HG03060 (cell line): Measurements from ENCODE around the gene CRYBB1.

ENCODE experiments used
- ATAC-seq: cut with Tn5 transposase; IDR thresholded peaks from one replicate; pipeline ENCODE4 v1.9.1; 2021; ENCODE audit warnings: low read depth, moderate number of reproducible peaks; ENCODE audit not compliant: unreplicated experiment

Gene CRYBB1

DNA sequence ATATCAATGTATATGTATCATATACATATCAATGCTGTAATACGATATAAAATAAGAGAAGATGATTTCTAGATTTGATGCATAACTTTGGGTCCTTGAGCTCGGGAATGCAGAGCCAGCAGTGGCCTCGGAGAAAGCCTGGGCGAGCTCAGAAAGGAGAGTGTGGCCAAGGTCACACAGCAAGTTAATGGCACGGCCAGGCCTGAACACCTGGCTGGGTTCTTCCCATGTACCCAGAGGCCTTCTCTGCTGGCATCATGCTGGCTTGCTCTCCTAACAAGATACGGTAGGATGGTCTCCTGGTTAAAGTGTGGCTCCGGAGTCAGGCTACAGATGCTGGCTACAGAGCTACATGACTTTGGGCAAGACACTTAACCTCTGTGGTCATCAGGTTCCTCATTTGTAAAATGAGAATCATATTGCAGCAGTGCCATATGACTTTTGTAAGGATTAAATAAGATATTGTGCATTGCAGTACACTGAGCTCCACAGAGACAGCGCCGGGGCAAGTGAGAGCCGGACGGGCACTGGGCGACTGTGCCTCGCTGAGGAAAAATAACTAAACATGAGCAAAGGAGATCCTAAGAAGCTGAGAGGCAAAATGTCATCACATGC is 57.8 kb downstream of the CRYBB1 start:
- ATAC-seq: no peak

DNA sequence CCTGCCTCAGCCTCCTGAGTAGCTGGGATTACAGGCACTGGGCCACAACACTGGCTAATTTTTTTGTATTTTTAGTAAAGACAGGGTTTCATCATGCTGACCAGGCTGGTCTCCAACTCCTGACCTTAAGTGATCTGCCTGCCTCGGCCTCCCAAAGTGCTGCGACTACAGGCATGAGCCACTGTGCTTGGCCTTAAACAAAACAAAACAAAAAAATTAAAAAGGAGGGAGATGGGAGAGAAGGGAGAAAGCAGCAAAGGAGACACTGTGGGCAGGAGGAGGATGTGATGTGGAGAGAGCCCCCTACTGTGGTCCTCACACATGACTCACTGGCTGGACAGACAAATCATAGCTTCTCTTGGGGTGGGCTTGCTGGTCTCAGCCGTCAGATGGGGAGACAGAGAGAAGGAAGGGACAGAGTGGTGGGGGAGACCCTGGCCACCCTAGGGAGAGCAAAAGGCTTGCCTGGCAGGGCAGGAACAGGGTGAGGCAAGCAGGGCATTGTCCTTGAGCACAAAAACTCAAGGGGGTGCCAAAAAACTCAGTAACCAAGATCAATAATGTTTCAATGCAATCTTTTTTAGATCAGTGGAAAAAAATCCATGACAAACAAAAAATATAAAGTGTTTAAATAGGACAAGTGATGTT is 59.5 kb downstream of the CRYBB1 start:
- ATAC-seq: no peak

DNA sequence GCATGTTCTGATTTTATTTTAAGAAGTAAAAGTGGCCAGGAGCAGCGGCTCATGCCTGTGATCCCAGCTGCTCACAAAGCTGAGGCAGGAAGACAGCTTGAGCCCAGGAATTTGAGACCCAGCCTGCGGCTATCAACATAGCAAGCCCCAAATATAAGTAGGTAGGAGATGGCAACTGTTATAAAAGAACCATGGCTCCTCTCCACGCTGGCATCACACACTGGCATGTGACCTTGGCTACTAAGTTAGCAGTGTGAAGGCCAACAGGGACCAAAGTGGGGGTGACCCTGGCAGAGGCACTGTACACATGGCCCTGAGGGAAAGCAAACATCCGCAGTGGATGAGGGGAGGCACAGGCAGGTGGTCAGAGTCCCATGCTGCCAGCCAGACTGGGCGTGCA is 60.9 kb downstream of the CRYBB1 start:
- ATAC-seq: no peak

DNA sequence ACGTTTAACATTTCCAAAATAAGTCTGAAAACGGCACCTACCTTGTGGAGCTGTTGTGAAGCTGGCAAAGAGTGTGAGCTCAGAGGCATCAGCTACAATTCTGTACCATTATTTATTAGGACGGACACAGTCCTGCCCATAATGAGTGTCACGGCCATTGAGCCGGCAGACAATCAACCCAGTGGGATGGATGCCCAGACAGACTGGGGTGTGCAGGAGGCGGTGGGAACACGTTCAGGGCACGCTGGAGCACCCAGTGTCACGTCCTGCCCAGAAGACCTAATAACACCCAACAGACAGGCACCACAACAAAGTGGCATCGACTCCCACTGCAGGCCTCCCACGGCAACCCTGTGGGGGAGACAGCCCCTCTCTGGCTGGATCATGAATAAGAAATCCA is 62.3 kb downstream of the CRYBB1 start:
- ATAC-seq: no peak

DNA sequence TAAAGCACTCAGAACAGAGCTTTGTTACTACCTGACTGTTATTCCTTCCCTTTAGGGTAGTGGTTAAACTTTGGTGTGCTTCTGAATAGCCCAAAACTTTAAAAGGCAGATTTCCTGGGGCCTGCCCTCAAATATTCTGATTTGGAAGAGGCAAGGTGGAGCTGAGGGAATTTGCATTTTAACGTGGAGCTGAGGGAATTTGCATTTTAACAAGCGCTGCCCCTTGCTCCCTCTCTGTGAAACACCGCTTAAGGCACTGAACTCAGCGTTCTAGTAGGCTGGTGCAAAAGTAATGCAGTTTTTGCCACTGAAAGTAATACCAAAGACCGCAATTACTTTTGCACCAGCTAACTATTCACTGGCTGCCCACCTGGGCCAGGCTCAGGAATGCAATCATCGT is 62.9 kb downstream of the CRYBB1 start:
- no peak for ATAC-seq

DNA sequence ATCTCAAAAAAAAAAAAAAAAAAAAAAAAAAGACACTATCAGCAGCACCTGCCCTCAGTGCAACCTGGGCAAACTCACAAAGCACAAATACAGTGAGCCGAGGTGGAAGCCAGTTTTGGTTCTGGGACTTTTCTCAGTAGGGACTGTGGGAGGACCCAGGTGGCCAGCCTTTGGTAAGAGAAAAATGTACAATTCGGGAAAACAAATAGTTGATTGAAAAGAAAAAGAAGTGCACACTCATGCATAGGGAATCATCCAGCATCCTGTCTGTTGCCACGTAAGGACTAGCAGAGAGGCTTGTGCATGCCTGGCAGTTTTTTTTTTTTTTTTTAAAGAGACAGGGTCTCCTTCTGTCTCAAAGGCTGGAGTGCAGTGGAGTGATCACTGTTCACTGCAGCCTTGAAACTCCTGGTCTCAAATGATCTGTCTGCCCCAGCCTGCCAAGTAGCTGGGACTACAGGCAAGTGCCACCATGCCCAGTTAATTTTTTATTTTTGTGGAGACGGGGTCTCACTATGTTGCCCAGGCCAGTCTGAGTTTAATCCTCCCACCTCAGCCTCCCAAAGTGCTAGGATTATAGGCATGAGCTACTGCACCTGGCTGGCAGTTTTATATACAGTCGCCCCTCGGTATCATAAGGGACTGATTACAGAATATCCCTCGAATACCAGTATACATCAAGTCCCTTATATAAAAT is 64.6 kb downstream of the CRYBB1 start:
- no peak for ATAC-seq

DNA sequence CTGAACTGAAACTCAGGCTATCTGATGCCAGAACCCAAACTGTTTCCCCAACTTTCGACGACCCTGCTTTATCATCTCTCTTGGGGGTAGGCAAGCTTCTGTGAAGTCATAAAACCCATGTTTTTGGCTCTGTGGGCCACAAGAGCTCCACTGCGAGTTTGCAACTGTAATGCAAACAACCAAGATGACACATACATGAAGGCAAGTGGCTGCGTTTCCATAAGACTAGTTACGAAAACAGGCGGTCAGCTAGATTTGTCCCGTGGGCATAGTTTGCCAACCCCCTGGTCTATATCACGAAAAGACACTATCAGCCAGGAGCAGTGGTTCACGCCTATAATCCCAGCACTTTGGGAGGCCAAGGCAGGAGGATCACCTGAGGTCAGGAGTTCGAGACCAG is 65.4 kb downstream of the CRYBB1 start:
- ATAC-seq: no peak

DNA sequence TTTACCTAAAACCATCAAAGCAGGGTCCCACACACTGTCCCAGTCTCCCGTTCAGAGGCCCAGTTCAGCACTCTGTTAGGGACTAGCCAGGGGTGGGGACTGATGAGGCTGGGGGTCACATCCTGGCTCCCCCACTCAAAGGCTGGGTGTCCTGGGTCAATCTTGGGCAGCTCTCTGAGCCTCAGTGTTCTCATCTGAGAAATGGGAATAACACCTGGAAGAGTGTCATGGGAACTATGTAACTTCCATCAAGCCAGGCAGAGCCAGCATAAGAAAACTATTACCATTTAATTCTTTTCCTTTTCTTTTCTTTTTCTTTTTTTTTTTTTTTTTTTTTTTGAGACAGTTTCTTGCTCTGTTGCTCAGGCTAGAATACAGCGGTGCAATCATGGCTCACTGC is 66.3 kb downstream of the CRYBB1 start:
- no peak for ATAC-seq

DNA sequence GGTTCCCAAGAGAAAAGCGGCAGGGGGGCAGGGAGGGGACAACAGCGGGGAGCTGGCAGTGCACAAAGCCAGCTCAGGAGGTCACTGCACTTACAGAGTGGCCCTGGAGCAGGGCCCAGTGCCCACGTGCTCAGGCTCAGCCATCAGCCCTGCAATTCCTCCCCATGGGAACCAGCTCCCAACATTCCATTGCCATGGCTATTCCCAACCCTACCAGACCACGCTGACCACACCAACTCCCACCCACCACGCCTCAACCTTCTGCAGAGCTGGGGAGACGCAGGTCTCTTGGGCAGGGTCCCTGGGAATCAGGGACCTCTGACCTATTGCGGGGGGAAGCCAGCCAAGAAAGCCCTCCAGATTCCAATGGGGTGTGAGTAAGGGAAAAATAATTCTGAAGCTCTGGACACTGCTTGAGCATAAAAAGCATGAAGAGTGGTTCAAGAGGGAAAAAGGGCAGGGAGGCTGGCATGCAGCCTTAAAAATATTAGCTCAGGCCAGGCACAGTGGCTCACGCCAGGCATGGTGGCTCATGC is 67.3 kb downstream of the CRYBB1 start:
- ATAC-seq: no peak

DNA sequence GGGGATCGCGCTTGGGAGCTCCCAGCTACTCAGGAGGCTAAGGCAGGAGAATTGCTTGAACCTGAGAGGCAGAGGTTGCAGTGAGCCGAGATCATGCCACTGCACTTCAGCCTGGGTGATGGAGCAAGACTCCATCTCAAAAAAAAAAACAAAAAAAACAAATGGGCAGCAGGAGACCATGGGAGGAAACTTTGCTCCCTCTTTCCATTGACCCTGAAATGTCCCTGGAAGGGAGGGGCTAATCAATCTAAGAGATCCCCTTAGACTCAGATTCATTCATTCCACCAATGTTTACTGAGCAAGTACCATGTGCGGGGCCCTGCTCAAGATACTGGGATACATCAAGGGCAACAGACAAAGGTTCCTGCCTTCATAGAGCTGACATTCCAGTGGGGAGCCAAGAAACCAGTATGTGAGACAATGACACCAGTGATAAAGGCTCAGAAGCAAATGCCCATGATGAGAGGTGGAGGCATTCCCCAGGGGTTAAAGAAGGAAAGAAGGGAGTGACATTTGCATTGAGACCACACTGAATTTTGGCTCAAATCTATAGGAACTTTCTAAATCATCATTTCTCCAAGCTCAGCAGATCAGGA is 67.8 kb downstream of the CRYBB1 start:
- no peak for ATAC-seq
